AG04449 (cell line): ENCODE results near the gene NTM.

Experiments
- CTCF ChIA-PET: fragments of 350-600 bp; formaldehyde crosslinking; extraction: SDS; loops from one replicate; lab custom pipeline; 2021; ENCODE audit warnings: antibody characterized with exemption; lab: Yijun Ruan, JAX
- POLR2A ChIA-PET: fragments of 400-600, 350-600 bp; formaldehyde crosslinking; extraction: SDS; loops from one replicate; lab custom pipeline; 2020; ENCODE audit warnings: antibody characterized with exemption, inconsistent platforms; lab: Yijun Ruan, JAX
- DNase-seq: peaks from one replicate; pipeline ENCODE4 v3.0.0-alpha.2; 2010; ENCODE audit warnings: low read depth, low spot score
- H3K4me3 ChIP-seq: 2 replicates; pipeline ENCODE4 v1.5.1; 2011; ENCODE audit warnings: low read depth, mild to moderate bottlenecking, control low read depth, low read length
- CTCF ChIP-seq: IDR thresholded peaks from one replicate; pipeline ENCODE4 v1.5.1; 2011; ENCODE audit warnings: mild to moderate bottlenecking, moderate library complexity, low read length, control low read depth, inconsistent platforms; ENCODE audit not compliant: insufficient read depth; ENCODE audit errors: missing control alignments

NTM gene

GRCh38 chr11:131683666-131684065 is 313.3 kb downstream of the NTM start:
- POLR2A ChIA-PET: no interaction called here
- DNase-seq: no peak
- CTCF ChIA-PET: interaction anchor here (1.0 to 5.8 kb wide), 5 partner anchors 9 to 619 kb away, joined by 3 to 67 read pairs (median 5); no protein-coding TSS in a partner anchor
- H3K4me3 ChIP-seq: no peak overlapping the region
- TF ChIP-seq CTCF: no peak

GRCh38 chr11:131684111-131685060 is 314.0 kb downstream of the NTM start:
- ChIA-PET CTCF (interaction anchor here (1.0 to 5.8 kb wide), 10 partner anchors 9 to 1252 kb away, joined by 3 to 67 read pairs (median 4); no protein-coding TSS in a partner anchor), POLR2A (no interaction called here)
- DNase-seq: no peak
- TF ChIP-seq CTCF: no peak
- H3K4me3 ChIP-seq: no peak overlapping the region

- ChIA-PET POLR2A (no interaction called here), CTCF (interaction anchor here (0.9 to 5.8 kb wide), 13 partner anchors 9 to 1253 kb away, joined by 3 to 67 read pairs (median 4); no protein-coding TSS in a partner anchor)
- no peak overlapping the region for H3K4me3 ChIP-seq
- DNase-seq: no peak
- no peak for TF ChIP-seq CTCF
Observed at GRCh38 chr11:131685206-131685605, 314.8 kb downstream of the NTM start.

- no peak for TF ChIP-seq CTCF
- ChIA-PET CTCF (interaction anchor here (0.9 to 5.8 kb wide), 14 partner anchors 8 to 621 kb away, joined by 3 to 67 read pairs (median 4); no protein-coding TSS in a partner anchor), POLR2A (no interaction called here)
- no peak overlapping the region for H3K4me3 ChIP-seq
- DNase-seq: no peak
Observed at GRCh38 chr11:131685906-131686305, 315.5 kb downstream of the NTM start.

- no peak overlapping the region for H3K4me3 ChIP-seq
- ChIA-PET CTCF (interaction anchor here (0.9 to 5.8 kb wide), 9 partner anchors 7 to 622 kb away, joined by 3 to 67 read pairs (median 5); no protein-coding TSS in a partner anchor), POLR2A (no interaction called here)
- TF ChIP-seq CTCF: no peak
- no peak for DNase-seq
Observed at GRCh38 chr11:131686836-131687235, 316.4 kb downstream of the NTM start.
